Sigmoid colon (tissue), 7 donors: ENCODE data around the gene CEP250. TPM values are rescaled to one million over a fixed set of nuclear protein-coding genes. Genes with fewer than 3 reads are reported as not detected.

Source experiments
- DNase-seq: peaks from one replicate; pipeline ENCODE4 v3.0.0-alpha.2; 2019
- H3K27ac ChIP-seq, 4 donors: fragments of 200-600 bp; sonication (generic); one replicate each; pipeline ENCODE4 v1.5.1; 2016 to 2019; ENCODE audit warnings: mild to moderate bottlenecking in 1 of 4
- H3K27me3 ChIP-seq, 3 donors: fragments of 200-600 bp; sonication (generic); one replicate each; pipeline ENCODE4 v1.5.1; 2019; ENCODE audit warnings: mild to moderate bottlenecking in 1 of 3
- H3K36me3 ChIP-seq, 4 donors: fragments of 200-600 bp; sonication (generic); one replicate each; pipeline ENCODE4 v1.5.1; 2016 to 2019
- H3K4me1 ChIP-seq, 4 donors: fragments of 200-600 bp; sonication (generic); one replicate each; pipeline ENCODE4 v1.5.1; 2017 to 2019
- H3K4me3 ChIP-seq, 4 donors: fragments of 200-600 bp; sonication (generic); one replicate each; pipeline ENCODE4 v1.5.1; 2017 to 2019; ENCODE audit warnings: mild to moderate bottlenecking in 2 of 4, moderate library complexity in 1 of 4
- H3K9me3 ChIP-seq, 4 donors: fragments of 200-600 bp in 3 of 4; sonication (generic) in 3 of 4; one replicate each; pipeline versions ENCODE4 v1.5.1 to v1.6.1; 2013 to 2019
- EP300 ChIP-seq, 4 donors: sonication (generic); formaldehyde crosslinking; IDR thresholded peaks; one replicate each; pipeline ENCODE4 v1.6.1; 2017; ENCODE audit warnings: antibody characterized with exemption in 4 of 4
- POLR2A ChIP-seq, 2 donors: fragments of 450-650 bp; IDR thresholded peaks; one replicate each; pipeline ENCODE4 v1.6.1; 2016; ENCODE audit warnings: antibody characterized with exemption in 2 of 2, mild to moderate bottlenecking in 2 of 2, moderate library complexity in 2 of 2
- POLR2AphosphoS5 ChIP-seq, 4 donors: sonication (generic); formaldehyde crosslinking; IDR thresholded peaks; one replicate each; pipeline ENCODE4 v1.6.1; 2017; ENCODE audit warnings: antibody characterized with exemption in 4 of 4
- WGBS, 2 donors: extraction: QIAGEN DNeasy Blood & Tissue Kit; methylation state at CpG; one replicate each; pipeline ENCODE4 v1.1.7; 2013; 5-methylcytosine and 5-hydroxymethylcytosine counted together
- intact Hi-C: fragments of 100-400 bp; cut with DNase I; formaldehyde crosslinking; loops from one replicate; pipeline ENCODE4 v1.15.1; 2023
- polyA plus RNA-seq, 3 donors: library from polyadenylated mRNA; stranded (reverse); fragments of 200-250 nt; gene quantifications; one replicate each; pipeline ENCODE4 v1.2.3, GENCODE V29; 2013
- total RNA-seq, 4 donors: library from RNA; depleted of rRNA; stranded (reverse); fragments of >200 nt; gene quantifications; one replicate each; pipeline ENCODE4 v1.1.0, GENCODE V29; 2016
- TF ChIP-seq, protein P1 (sequence below), 4 experiments: fragments of 450-650 bp in 3 of 4; fragments of 200-600 bp in 1 of 4; IDR thresholded peaks; one replicate each; pipeline ENCODE4 v1.5.1; 2016 to 2019; ENCODE audit warnings: antibody characterized with exemption in 4 of 4, mild to moderate bottlenecking in 3 of 4, moderate library complexity in 2 of 4
- donor health status: healthy with polysubstance abuse.
- donor health status: Bipolar disorder and iron deficiency.
- donor health status: healthy.

Gene CEP250
- total and polyA plus RNA-seq, 7 donors: 6.6 to 35.2 (median 16.4) TPM

DNA sequence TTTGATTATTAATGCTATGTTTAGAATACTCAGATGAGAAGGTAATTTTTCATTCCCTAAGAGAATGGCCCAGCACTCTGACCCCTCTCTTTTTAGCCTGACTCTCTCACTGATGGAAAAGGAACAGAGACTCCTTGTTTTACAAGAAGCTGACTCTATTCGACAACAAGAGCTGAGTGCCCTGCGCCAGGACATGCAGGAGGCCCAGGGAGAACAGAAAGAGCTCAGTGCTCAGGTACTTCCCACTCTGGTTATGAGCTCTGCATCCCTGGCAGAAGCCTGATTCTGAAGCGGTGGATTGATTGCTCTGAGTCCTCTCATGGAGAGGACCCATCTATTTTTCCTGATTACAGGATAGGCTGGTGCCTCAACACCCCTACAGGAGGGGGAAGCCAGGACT, 41.1 kb downstream of the CEP250 start:
- Histone ChIP-seq H3K4me3 (no peak overlapping the region), H3K9me3 (no peaks in the 10 kb centered on the region), H3K27me3 (no peaks in the 10 kb centered on the region), H3K27ac (peak overlapping the region in 2 of 4 donors; percentile 27 to 65), H3K36me3 (peaks cover 32 to 100% (median 65%) of the 10 kb centered on the region in 4 donors), H3K4me1 (no peaks in the 10 kb centered on the region)
- intact Hi-C loops: no loop called here
- WGBS, 2 donors: 93 to 97% methylated on average over 3 of the region's 3 CpGs
- DNase-seq: no peak
- TF ChIP-seq POLR2AphosphoS5 (IDR thresholded peaks at IDR 0.05) (no peak), POLR2A (IDR thresholded peaks at IDR 0.05) (no peak), EP300 (IDR thresholded peaks at IDR 0.05) (no peak)
- TF ChIP-seq, protein P1, sequence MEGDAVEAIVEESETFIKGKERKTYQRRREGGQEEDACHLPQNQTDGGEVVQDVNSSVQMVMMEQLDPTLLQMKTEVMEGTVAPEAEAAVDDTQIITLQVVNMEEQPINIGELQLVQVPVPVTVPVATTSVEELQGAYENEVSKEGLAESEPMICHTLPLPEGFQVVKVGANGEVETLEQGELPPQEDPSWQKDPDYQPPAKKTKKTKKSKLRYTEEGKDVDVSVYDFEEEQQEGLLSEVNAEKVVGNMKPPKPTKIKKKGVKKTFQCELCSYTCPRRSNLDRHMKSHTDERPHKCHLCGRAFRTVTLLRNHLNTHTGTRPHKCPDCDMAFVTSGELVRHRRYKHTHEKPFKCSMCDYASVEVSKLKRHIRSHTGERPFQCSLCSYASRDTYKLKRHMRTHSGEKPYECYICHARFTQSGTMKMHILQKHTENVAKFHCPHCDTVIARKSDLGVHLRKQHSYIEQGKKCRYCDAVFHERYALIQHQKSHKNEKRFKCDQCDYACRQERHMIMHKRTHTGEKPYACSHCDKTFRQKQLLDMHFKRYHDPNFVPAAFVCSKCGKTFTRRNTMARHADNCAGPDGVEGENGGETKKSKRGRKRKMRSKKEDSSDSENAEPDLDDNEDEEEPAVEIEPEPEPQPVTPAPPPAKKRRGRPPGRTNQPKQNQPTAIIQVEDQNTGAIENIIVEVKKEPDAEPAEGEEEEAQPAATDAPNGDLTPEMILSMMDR (IDR thresholded peaks at IDR 0.05): no peak

DNA sequence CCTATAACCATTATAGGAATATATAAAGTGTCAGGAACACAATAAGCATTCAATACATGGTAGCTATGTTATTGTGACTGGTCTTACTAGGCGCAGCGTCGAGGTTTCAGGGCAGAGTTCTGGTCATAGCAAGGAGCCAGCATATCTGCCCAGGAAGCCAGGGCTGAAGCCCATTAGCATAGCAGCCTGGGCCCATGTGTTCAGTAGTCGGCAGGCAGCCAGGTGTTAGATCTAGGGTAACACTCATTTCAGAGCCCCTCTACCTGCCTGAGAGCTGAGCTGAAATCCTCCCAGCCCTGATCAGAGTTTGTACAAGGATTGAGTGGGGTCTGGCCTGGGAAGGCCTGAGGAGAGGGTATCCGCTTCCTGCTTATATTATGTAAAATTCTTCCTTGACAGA, 41.9 kb downstream of the CEP250 start:
- 93% methylated on average over 5 of the region's 5 CpGs for WGBS, 2 donors
- peaks cover 39 to 100% (median 65%) of the 10 kb centered on the region in 4 donors for H3K36me3 ChIP-seq

DNA sequence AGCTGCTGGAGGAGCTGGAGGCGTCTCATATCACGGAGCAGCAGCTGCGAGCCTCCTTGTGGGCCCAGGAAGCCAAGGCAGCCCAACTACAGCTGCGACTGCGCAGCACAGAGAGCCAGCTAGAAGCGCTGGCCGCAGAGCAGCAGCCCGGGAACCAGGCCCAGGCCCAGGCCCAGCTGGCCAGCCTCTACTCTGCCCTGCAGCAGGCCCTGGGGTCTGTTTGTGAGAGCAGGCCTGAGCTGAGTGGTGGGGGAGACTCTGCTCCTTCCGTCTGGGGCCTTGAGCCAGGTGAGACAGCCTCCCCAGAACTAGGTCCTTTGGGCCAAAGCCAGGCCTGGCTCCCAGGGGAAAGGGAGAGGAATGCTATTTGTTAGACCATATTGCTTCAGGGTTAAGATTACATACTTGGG, 42.4 kb downstream of the CEP250 start:
- H3K4me3 ChIP-seq: no peak overlapping the region
- TF ChIP-seq, protein P1 (IDR thresholded peaks at IDR 0.05): no peak
- TF ChIP-seq POLR2A (IDR thresholded peaks at IDR 0.05) (no peak), POLR2AphosphoS5 (IDR thresholded peaks at IDR 0.05) (no peak), EP300 (IDR thresholded peaks at IDR 0.05) (no peak)
- peak overlapping the region in 3 of 4 donors; percentile 36 to 65 (median 62) for H3K27ac ChIP-seq
- H3K36me3 ChIP-seq: peaks cover 41 to 100% (median 68%) of the 10 kb centered on the region in 4 donors
- H3K27me3 ChIP-seq: no peaks in the 10 kb centered on the region
- no peaks in the 10 kb centered on the region for H3K4me1 ChIP-seq
- no peaks in the 10 kb centered on the region for H3K9me3 ChIP-seq
- intact Hi-C loops: no loop called here
- peak; percentile 94 for DNase-seq
- 83 to 91% methylated on average over 9 of the region's 9 CpGs for WGBS, 2 donors

More for the DNA sequence above, 41.9 kb downstream of the CEP250 start:
- H3K27ac ChIP-seq: peak overlapping the region; percentile 27 to 65 (median 49)
- no peak for DNase-seq
- intact Hi-C loops: no loop called here
- no peaks in the 10 kb centered on the region for H3K4me1 ChIP-seq
- TF ChIP-seq POLR2AphosphoS5 (IDR thresholded peaks at IDR 0.05) (no peak), EP300 (IDR thresholded peaks at IDR 0.05) (no peak), POLR2A (IDR thresholded peaks at IDR 0.05) (no peak)
- TF ChIP-seq, protein P1 (IDR thresholded peaks at IDR 0.05): no peak
- H3K9me3 ChIP-seq: no peaks in the 10 kb centered on the region
- no peaks in the 10 kb centered on the region for H3K27me3 ChIP-seq
- H3K4me3 ChIP-seq: no peak overlapping the region

DNA sequence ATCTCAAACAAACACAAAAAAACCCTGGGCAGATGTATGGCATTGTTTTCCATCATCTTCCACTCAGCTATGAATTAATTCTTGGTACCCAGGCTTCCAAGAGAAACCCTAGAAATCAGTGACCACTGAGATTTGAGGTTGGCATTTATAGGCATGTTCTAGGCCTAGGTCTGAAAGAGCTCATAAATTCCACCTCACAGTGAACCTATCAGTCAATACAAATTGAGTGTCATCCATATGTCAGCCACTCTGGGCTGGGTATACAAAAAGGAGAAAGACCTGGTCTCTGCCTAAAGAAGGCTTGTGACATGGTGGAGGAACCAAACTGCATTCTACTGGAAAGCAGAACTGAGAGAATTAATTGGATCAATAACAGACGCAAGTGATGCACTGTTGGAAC, 43.9 kb downstream of the CEP250 start:
- TF ChIP-seq, protein P1 (IDR thresholded peaks at IDR 0.05): no peak
- TF ChIP-seq POLR2AphosphoS5 (IDR thresholded peaks at IDR 0.05) (no peak), POLR2A (IDR thresholded peaks at IDR 0.05) (no peak), EP300 (IDR thresholded peaks at IDR 0.05) (no peak)
- no peak overlapping the region for H3K4me3 ChIP-seq
- H3K36me3 ChIP-seq: peaks cover 35 to 98% (median 65%) of the 10 kb centered on the region in 4 donors
- H3K27me3 ChIP-seq: no peaks in the 10 kb centered on the region
- WGBS, 2 donors: 94 to 95% methylated on average over 1 of the region's 1 CpG
- DNase-seq: no peak
- H3K27ac ChIP-seq: no peak overlapping the region
- H3K9me3 ChIP-seq: no peaks in the 10 kb centered on the region
- peaks cover 0 to 12% (median 9%) of the 10 kb centered on the region in 4 donors for H3K4me1 ChIP-seq
- intact Hi-C loops: no loop called here

DNA sequence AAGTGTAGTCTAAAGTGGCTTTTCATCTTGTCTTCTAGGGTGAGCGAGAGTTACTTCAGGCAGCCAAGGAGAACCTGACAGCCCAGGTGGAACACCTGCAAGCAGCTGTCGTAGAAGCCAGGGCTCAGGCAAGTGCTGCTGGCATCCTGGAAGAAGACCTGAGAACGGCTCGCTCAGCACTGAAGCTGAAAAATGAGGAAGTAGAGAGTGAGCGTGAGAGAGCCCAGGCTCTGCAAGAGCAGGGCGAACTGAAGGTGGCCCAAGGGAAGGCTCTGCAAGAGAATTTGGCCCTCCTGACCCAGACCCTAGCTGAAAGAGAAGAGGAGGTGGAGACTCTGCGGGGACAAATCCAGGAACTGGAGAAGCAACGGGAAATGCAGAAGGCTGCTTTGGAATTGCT, 47.0 kb downstream of the CEP250 start:
- no peak overlapping the region for H3K4me3 ChIP-seq
- H3K9me3 ChIP-seq: no peaks in the 10 kb centered on the region
- peaks cover 0 to 16% (median 10%) of the 10 kb centered on the region in 4 donors for H3K4me1 ChIP-seq
- no peak overlapping the region for H3K27ac ChIP-seq
- H3K36me3 ChIP-seq: peaks cover 20 to 88% (median 47%) of the 10 kb centered on the region in 4 donors
- no peaks in the 10 kb centered on the region for H3K27me3 ChIP-seq
- 64 to 91% methylated on average over 8 of the region's 8 CpGs for WGBS, 2 donors
- intact Hi-C loops: no loop called here
- DNase-seq: no peak
- no peak for TF ChIP-seq POLR2AphosphoS5 (IDR thresholded peaks at IDR 0.05)
- no peak for TF ChIP-seq EP300 (IDR thresholded peaks at IDR 0.05)
- no peak for TF ChIP-seq POLR2A (IDR thresholded peaks at IDR 0.05)
- TF ChIP-seq, protein P1 (IDR thresholded peaks at IDR 0.05): no peak
